Measurements from ENCODE around the gene BCL7A. TPM values are rescaled to one million over a fixed set of nuclear protein-coding genes. Genes with fewer than 3 reads are reported as not detected.

Gene BCL7A
- total RNA-seq, 1 experiment from 2014 or later, result 31.6 TPM

DNA sequence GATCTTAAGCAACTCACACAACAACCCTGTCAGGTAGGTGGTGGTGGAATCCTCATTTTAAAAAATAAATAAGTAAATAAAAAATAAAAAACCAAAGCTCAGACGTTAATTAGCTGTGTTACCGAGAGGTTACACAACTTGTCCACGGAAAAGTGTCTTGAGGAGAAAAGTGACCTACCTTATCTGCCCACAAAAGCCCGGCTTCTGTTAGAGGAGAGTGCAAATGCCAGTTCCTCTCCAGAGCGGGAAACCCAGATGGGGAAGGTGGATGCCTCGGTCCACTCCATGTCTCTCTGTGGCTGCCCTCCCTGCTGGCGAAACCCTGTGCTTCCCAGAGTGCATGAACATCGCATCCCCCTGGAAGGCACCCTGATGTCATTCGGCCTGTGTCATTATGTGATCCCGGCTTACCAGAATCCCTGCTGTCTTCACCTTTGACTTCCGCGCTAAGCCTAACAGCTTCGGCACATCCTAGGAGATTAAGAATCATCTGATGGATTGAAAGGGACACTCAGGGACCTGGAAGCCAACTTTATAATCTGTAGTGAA is 63.2 kb downstream of the BCL7A start:
- Histone ChIP-seq H3K4me3 (ENCODE audit: low read length) (no peak overlapping the region), H3F3A (ENCODE audit: low read length, unreplicated experiment) (peaks cover 9% of the 10 kb centered on the region), H3K9ac (ENCODE audit: low read length) (no peak overlapping the region), H2AFZ (ENCODE audit: low read length) (no peak overlapping the region), H3K27ac (ENCODE audit: low read length) (no peak overlapping the region), H3K4me1 (ENCODE audit: insufficient read depth, low read length) (peaks cover 23% of the 10 kb centered on the region), H3K36me3 (ENCODE audit: low read depth, low read length) (peaks cover 5% of the 10 kb centered on the region; the same call in 1 of the 2 replicates), H3K4me2 (ENCODE audit: low read length) (no peak overlapping the region), H3K9me3 (ENCODE audit: low read length) (no peaks in the 10 kb centered on the region), H3K9me2 (replicated peaks; ENCODE audit: low read length) (no peaks in the 10 kb centered on the region), H3K79me2 (ENCODE audit: low read length) (peaks cover 100% of the 10 kb centered on the region), H3K27me3 (ENCODE audit: low read length) (no peaks in the 10 kb centered on the region), H4K20me1 (ENCODE audit: low read length) (peaks cover 15% of the 10 kb centered on the region)
- TF ChIP-seq EZH2phosphoT487 (IDR thresholded peaks at IDR 0.05; ENCODE audit: borderline replicate concordance, low read length) (no peak), EZH2 (IDR thresholded peaks at IDR 0.05; ENCODE audit: low read length, unreplicated experiment) (no peak)
- POLR2A ChIA-PET (ENCODE audit: unreplicated experiment), result no interaction called here
- DNase-seq (no peak), ATAC-seq (no peak)
- intact Hi-C loops (cut with micrococcal nuclease), result no loop called here
- CTCF ChIA-PET, result no interaction called here
- BruUV-seq (replicated peaks), result no TSS peak

DNA sequence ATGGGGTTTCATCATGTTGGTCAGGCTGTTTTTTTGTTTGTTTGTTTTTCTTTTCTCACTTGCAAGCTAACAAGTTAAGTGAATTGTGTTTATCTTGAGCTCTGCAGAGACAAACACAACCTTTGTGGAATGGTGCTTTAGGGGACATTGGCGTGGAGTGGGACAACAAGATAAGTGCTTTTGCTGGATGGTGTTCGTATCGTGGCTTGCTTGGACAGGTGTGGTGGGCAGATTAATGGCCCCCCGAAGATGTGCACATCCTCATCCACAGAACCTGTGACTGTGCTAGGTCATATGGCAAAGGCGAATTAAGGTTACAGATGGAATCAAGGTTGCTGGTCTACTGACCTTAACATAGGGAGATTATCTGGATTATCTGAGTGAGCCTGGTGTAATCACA is 63.9 kb downstream of the BCL7A start:
- H3K4me2 ChIP-seq (ENCODE audit: low read length), result no peak overlapping the region
- no peak overlapping the region for H3K4me3 ChIP-seq (ENCODE audit: low read length)
- ATAC-seq (no peak), DNase-seq (no peak)
- H4K20me1 ChIP-seq (ENCODE audit: low read length), result peaks cover 13% of the 10 kb centered on the region
- no peak overlapping the region for H3K27ac ChIP-seq (ENCODE audit: low read length)
- H3K4me1 ChIP-seq (ENCODE audit: insufficient read depth, low read length), result peaks cover 21% of the 10 kb centered on the region
- H3K36me3 ChIP-seq (ENCODE audit: low read depth, low read length), result peaks cover 5% of the 10 kb centered on the region; the same call in 1 of the 2 replicates
- no TSS peak for BruUV-seq (replicated peaks)
- peaks cover 100% of the 10 kb centered on the region for H3K79me2 ChIP-seq (ENCODE audit: low read length)
- intact Hi-C loops (cut with micrococcal nuclease), result no loop called here
- ChIA-PET CTCF (no interaction called here), POLR2A (ENCODE audit: unreplicated experiment) (no interaction called here)
- H3K9me2 ChIP-seq (replicated peaks; ENCODE audit: low read length), result no peaks in the 10 kb centered on the region
- H3F3A ChIP-seq (ENCODE audit: low read length, unreplicated experiment), result peaks cover 5% of the 10 kb centered on the region
- H3K9ac ChIP-seq (ENCODE audit: low read length), result no peak overlapping the region
- H3K27me3 ChIP-seq (ENCODE audit: low read length), result no peaks in the 10 kb centered on the region
- no peak overlapping the region for H2AFZ ChIP-seq (ENCODE audit: low read length)
- no peaks in the 10 kb centered on the region for H3K9me3 ChIP-seq (ENCODE audit: low read length)
- no peak for TF ChIP-seq EZH2 (IDR thresholded peaks at IDR 0.05; ENCODE audit: low read length, unreplicated experiment)
- TF ChIP-seq, protein P1, sequence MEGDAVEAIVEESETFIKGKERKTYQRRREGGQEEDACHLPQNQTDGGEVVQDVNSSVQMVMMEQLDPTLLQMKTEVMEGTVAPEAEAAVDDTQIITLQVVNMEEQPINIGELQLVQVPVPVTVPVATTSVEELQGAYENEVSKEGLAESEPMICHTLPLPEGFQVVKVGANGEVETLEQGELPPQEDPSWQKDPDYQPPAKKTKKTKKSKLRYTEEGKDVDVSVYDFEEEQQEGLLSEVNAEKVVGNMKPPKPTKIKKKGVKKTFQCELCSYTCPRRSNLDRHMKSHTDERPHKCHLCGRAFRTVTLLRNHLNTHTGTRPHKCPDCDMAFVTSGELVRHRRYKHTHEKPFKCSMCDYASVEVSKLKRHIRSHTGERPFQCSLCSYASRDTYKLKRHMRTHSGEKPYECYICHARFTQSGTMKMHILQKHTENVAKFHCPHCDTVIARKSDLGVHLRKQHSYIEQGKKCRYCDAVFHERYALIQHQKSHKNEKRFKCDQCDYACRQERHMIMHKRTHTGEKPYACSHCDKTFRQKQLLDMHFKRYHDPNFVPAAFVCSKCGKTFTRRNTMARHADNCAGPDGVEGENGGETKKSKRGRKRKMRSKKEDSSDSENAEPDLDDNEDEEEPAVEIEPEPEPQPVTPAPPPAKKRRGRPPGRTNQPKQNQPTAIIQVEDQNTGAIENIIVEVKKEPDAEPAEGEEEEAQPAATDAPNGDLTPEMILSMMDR (conservative IDR thresholded peaks at IDR 0.05; ENCODE audit: low read depth, low read length), result no peak
- TF ChIP-seq EZH2phosphoT487 (IDR thresholded peaks at IDR 0.05; ENCODE audit: borderline replicate concordance, low read length), result no peak

DNA sequence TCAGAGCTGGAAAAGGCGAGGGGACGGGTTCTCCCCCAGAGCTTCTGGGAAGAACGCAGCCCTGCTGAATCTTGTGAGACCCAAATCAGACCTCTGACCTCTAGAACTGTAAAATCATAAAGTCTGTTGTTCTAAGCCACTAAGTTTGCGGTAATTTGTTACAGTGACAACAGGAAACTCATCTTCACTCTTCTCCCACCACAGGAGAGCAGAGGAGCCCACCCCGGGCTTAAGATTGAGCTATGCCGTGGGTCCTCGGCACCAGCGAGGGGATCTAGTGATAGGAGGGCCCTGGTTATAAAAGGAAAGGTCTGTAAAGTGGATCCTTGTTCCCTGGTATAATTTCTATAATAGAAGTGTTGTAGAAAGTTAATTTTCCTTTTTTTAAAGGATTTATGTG is 64.4 kb downstream of the BCL7A start:
- peaks cover 5% of the 10 kb centered on the region; the same call in 1 of the 2 replicates for H3K36me3 ChIP-seq (ENCODE audit: low read depth, low read length)
- H3K4me2 ChIP-seq (ENCODE audit: low read length), result no peak overlapping the region
- DNase-seq (no peak), ATAC-seq (no peak)
- no TSS peak for BruUV-seq (replicated peaks)
- peaks cover 100% of the 10 kb centered on the region for H3K79me2 ChIP-seq (ENCODE audit: low read length)
- H3K9me2 ChIP-seq (replicated peaks; ENCODE audit: low read length), result no peaks in the 10 kb centered on the region
- H3K4me1 ChIP-seq (ENCODE audit: insufficient read depth, low read length), result peaks cover 16% of the 10 kb centered on the region
- TF ChIP-seq, protein P1 (conservative IDR thresholded peaks at IDR 0.05; ENCODE audit: low read depth, low read length), result no peak
- TF ChIP-seq EZH2 (IDR thresholded peaks at IDR 0.05; ENCODE audit: low read length, unreplicated experiment), result no peak
- TF ChIP-seq EZH2phosphoT487 (IDR thresholded peaks at IDR 0.05; ENCODE audit: borderline replicate concordance, low read length), result no peak
- ChIA-PET POLR2A (ENCODE audit: unreplicated experiment) (no interaction called here), CTCF (no interaction called here)
- no peak overlapping the region for H2AFZ ChIP-seq (ENCODE audit: low read length)
- no peaks in the 10 kb centered on the region for H3F3A ChIP-seq (ENCODE audit: low read length, unreplicated experiment)
- peaks cover 16% of the 10 kb centered on the region for H4K20me1 ChIP-seq (ENCODE audit: low read length)
- intact Hi-C loops (cut with micrococcal nuclease), result no loop called here
- H3K27me3 ChIP-seq (ENCODE audit: low read length), result no peaks in the 10 kb centered on the region
- no peak overlapping the region for H3K27ac ChIP-seq (ENCODE audit: low read length)
- H3K9ac ChIP-seq (ENCODE audit: low read length), result no peak overlapping the region
- no peak overlapping the region for H3K4me3 ChIP-seq (ENCODE audit: low read length)
- H3K9me3 ChIP-seq (ENCODE audit: low read length), result no peaks in the 10 kb centered on the region
